GM12878 (cell line): ENCODE data around the gene NNMT. TPM values are rescaled to one million over a fixed set of nuclear protein-coding genes. Genes with fewer than 3 reads are reported as not detected.

ENCODE experiments used
- ATAC-seq: fragments of 200-7000 bp; cut with Tn5 transposase; 3 replicates; pipeline ENCODE4 v1.9.1; 2020; ENCODE audit warnings: mild to moderate bottlenecking, moderate library complexity
- BruUV-seq: library from RNA; stranded (reverse); fragments of 400-500 nt; replicated peaks from 2 replicates; lab custom pipeline; 2021; lab: Mats Ljungman, UMichigan
- CTCF ChIA-PET: fragments of 300-600 bp; sonication (Branson Sonifier 250); formaldehyde crosslinking; extraction: SDS; loops from one replicate; lab custom pipeline; 2021; ENCODE audit warnings: inconsistent platforms; lab: Yijun Ruan, JAX
- POLR2A ChIA-PET: fragments of 350-600 bp; formaldehyde crosslinking; extraction: SDS; loops from one replicate; lab custom pipeline; 2021; ENCODE audit warnings: inconsistent platforms; lab: Charles Lee
- RAD21 ChIA-PET: fragments of 300-600 bp; sonication (Branson Sonifier 250); formaldehyde crosslinking; loops from one replicate; lab custom pipeline; 2023; ENCODE audit warnings: antibody characterized with exemption; ENCODE audit not compliant: unreplicated experiment; lab: Charles Lee
- SMC1A ChIA-PET: fragments of 300-600 bp; sonication (Branson Sonifier 250); formaldehyde crosslinking; loops from one replicate; lab custom pipeline; 2023; ENCODE audit not compliant: unreplicated experiment, uncharacterized antibody; lab: Charles Lee
- DNase-seq: peaks from one replicate; pipeline ENCODE4 v3.0.0-alpha.2; 2011; ENCODE audit warnings: low read depth, low spot score
- FAIRE-seq: peaks from 3 replicates; lab custom pipeline; 2011; peaks lifted over from hg19 to GRCh38; lab: Jason Lieb, UNC
- H2AFZ ChIP-seq: 2 replicates; pipeline ENCODE4 v1.6.0; 2011; ENCODE audit warnings: low read depth, low read length, control low read depth; ENCODE audit not compliant: control insufficient read depth
- H3K27ac ChIP-seq: 2 replicates; pipeline ENCODE4 v1.5.1; 2011; ENCODE audit warnings: control low read depth; ENCODE audit not compliant: control insufficient read depth, insufficient read depth
- H3K27me3 ChIP-seq, 2 experiments: replicated peaks in 1 of 2; 2 replicates each; pipeline versions ENCODE4 v1.6.0 to v1.6.1; 2011; ENCODE audit warnings: low read length in 1 of 2; ENCODE audit not compliant: control insufficient read depth in 2 of 2, insufficient read depth in 2 of 2
- H3K36me3 ChIP-seq, 2 experiments: 2 replicates each; pipeline ENCODE4 v1.5.1; 2011; ENCODE audit warnings: low read length in 1 of 2; ENCODE audit not compliant: control insufficient read depth in 2 of 2, insufficient read depth in 2 of 2
- H3K4me1 ChIP-seq: 2 replicates; pipeline ENCODE4 v1.6.1; 2011; ENCODE audit warnings: mild to moderate bottlenecking, low read length, moderate library complexity, mixed read lengths; ENCODE audit not compliant: control insufficient read depth, insufficient read depth
- H3K4me2 ChIP-seq: 2 replicates; pipeline ENCODE4 v1.6.0; 2011; ENCODE audit warnings: control low read depth; ENCODE audit not compliant: control insufficient read depth, insufficient read depth
- H3K4me3 ChIP-seq: fragments of 200-600 bp; sonication (generic); 2 replicates; pipeline ENCODE4 v1.5.1; 2016
- H3K79me2 ChIP-seq: 2 replicates; pipeline ENCODE4 v1.6.0; 2011; ENCODE audit warnings: low read length; ENCODE audit not compliant: control insufficient read depth, insufficient read depth
- H3K9ac ChIP-seq: 2 replicates; pipeline ENCODE4 v1.8.0; 2011; ENCODE audit warnings: low read length, control low read depth, mixed read lengths; ENCODE audit not compliant: control insufficient read depth, insufficient read depth
- H3K9me3 ChIP-seq: replicated peaks from 3 replicates; pipeline ENCODE4 v1.5.1; 2011; ENCODE audit warnings: mild to moderate bottlenecking, low read length; ENCODE audit not compliant: control insufficient read depth, insufficient read depth
- H4K20me1 ChIP-seq: 2 replicates; pipeline ENCODE4 v1.6.0; 2011; ENCODE audit not compliant: control insufficient read depth, insufficient read depth
- CEBPB ChIP-seq, 2 experiments: fragments of 150-350 bp in 1 of 2; IDR thresholded peaks; 2 replicates each; pipeline ENCODE4 v1.6.1; 2012 to 2014; ENCODE audit warnings: low read depth in 2 of 2, low read length in 2 of 2, borderline replicate concordance in 1 of 2, inconsistent platforms in 1 of 2
- CREM ChIP-seq: IDR thresholded peaks from 2 replicates; pipeline ENCODE4 v1.6.1; 2014; ENCODE audit warnings: antibody characterized with exemption, low read depth
- CUX1 ChIP-seq: IDR thresholded peaks from 2 replicates; pipeline ENCODE4 v1.6.1; 2012; ENCODE audit warnings: improper control_type of control experiment, low read depth, low read length; ENCODE audit not compliant: insufficient replicate concordance
- E2F8 ChIP-seq: fragments of 450-650 bp; IDR thresholded peaks from 2 replicates; pipeline ENCODE4 v1.6.1; 2018; ENCODE audit warnings: mild to moderate bottlenecking, low read depth, moderate library complexity; ENCODE audit not compliant: partially characterized antibody
- GATAD2B ChIP-seq: fragments of 450-650 bp; conservative IDR thresholded peaks from 2 replicates; pipeline ENCODE4 v1.6.1; 2017; ENCODE audit warnings: low read depth, mild to moderate bottlenecking, moderate library complexity
- IRF5 ChIP-seq: fragments of 450-650 bp; IDR thresholded peaks from 2 replicates; pipeline ENCODE4 v1.6.1; 2017; ENCODE audit warnings: borderline replicate concordance
- MTA2 ChIP-seq: fragments of 450-650 bp; IDR thresholded peaks from 2 replicates; pipeline ENCODE4 v1.6.1; 2016; ENCODE audit warnings: low read depth, mild to moderate bottlenecking, moderate library complexity
- MTA3 ChIP-seq: IDR thresholded peaks from 2 replicates; pipeline ENCODE4 v1.6.1; 2012; ENCODE audit warnings: low read length, inconsistent platforms, borderline replicate concordance
- MYB ChIP-seq: fragments of 150-350 bp; IDR thresholded peaks from 2 replicates; pipeline ENCODE4 v1.6.1; 2014; ENCODE audit warnings: mild to moderate bottlenecking, low read depth, low read length, borderline replicate concordance
- NR2F1 ChIP-seq: fragments of 450-650 bp; conservative IDR thresholded peaks from 2 replicates; pipeline ENCODE4 v1.6.1; 2017; ENCODE audit warnings: mild to moderate bottlenecking
- PML ChIP-seq: IDR thresholded peaks from 2 replicates; pipeline ENCODE4 v1.6.1; 2012; ENCODE audit warnings: low read length, inconsistent platforms
- POLR2A ChIP-seq: IDR thresholded peaks from 2 replicates; pipeline ENCODE4 v1.6.1; 2011; ENCODE audit warnings: low read depth, mild to moderate bottlenecking, low read length
- TCF3 ChIP-seq: IDR thresholded peaks from 2 replicates; pipeline ENCODE4 v1.6.1; 2012; ENCODE audit warnings: low read depth, mild to moderate bottlenecking, low read length, borderline replicate concordance; ENCODE audit not compliant: insufficient read depth
- WRNIP1 ChIP-seq: IDR thresholded peaks from 2 replicates; pipeline ENCODE4 v1.6.1; 2011; ENCODE audit warnings: low read depth, low read length, improper control_type of control experiment, borderline replicate concordance
- ZBED1 ChIP-seq: IDR thresholded peaks from 2 replicates; pipeline ENCODE4 v1.6.1; 2016; ENCODE audit warnings: borderline replicate concordance
- WGBS: methylation state at CpG from one replicate; pipeline ENCODE4 v1.1.6; 2016; ENCODE audit warnings: low lambda C conversion rate; ENCODE audit not compliant: insufficient replicate concordance, insufficient coverage; ENCODE audit errors: missing lambda C conversion rate; 5-methylcytosine and 5-hydroxymethylcytosine counted together
- in situ Hi-C: fragments of 300-500 bp; cut with MboI; formaldehyde crosslinking; loops from 9 replicates; pipeline ENCODE4 v1.14.3; 2018; ENCODE audit warnings: mixed read lengths
- intact Hi-C: fragments of 100-400 bp; cut with micrococcal nuclease; formaldehyde crosslinking; loops from one replicate; pipeline ENCODE4 v1.14.2; 2022; ENCODE audit not compliant: unreplicated experiment
- polyA plus RNA-seq, 11 experiments: library from polyadenylated mRNA; depleted of rRNA in 4 of 11; unstranded in 6 of 11; stranded (reverse) in 5 of 11; fragments of >200 nt; fragmentation: Nextera tagmentation in 4 of 11; fragmentation: Illumina TruSeq in 1 of 11; extraction: Ambion mirVana in 4 of 11; extraction: Trizol in 1 of 11; gene quantifications; 1 replicate in 1 of 11; 2 replicates in 10 of 11; pipeline versions ENCODE4 v1.2.1 to v1.2.3, GENCODE V29; 2011 to 2016; ENCODE audit warnings: inconsistent platforms in 2 of 11, missing spikeins in 2 of 11, low read depth in 1 of 11
- total RNA-seq, 4 experiments: library from RNA; depleted of rRNA in 3 of 4; stranded (reverse); fragments of >200 nt in 3 of 4; fragmentation: Illumina TruSeq in 1 of 4; extraction: Trizol in 1 of 4; gene quantifications; 2 replicates each; pipeline versions ENCODE4 v1.2.1 to v1.2.3, GENCODE V29; 2013 to 2021

The NNMT gene
- total and polyA plus RNA-seq, 10 of the 15 experiments (the other 5 are each of a cell fraction or from before 2014, with no cell fraction given): 0.46 TPM; not detected in 9

GRCh38 chr11:114308689-114309089, 12.5 kb downstream of the NNMT start (continued):
- TF ChIP-seq NR2F1 (no peak), CREM (no peak), IRF5 (no peak), MYB (no peak), E2F8 (no peak)

GRCh38 chr11:114309517-114309916, 13.3 kb downstream of the NNMT start:
- Histone ChIP-seq H4K20me1 (no peaks in the 10 kb centered on the region), H3K4me3 (no peak overlapping the region), H3K36me3 (no peaks in the 10 kb centered on the region), H3K9me3 (no peaks in the 10 kb centered on the region), H3K79me2 (no peaks in the 10 kb centered on the region), H2AFZ (no peak overlapping the region), H3K27me3 (peaks cover 2 to 5% of the 10 kb centered on the region in 2 experiments; a peak in 3 of 4 replicates), H3K4me1 (no peaks in the 10 kb centered on the region), H3K9ac (no peak overlapping the region), H3K4me2 (no peak overlapping the region), H3K27ac (no peak overlapping the region)
- no peak for ATAC-seq
- ChIA-PET SMC1A (no interaction called here), POLR2A (no interaction called here), CTCF (no interaction called here), RAD21 (no interaction called here)
- intact Hi-C loops: no loop called here
- DNase-seq: no peak
- no TSS peak for BruUV-seq
- no peak for FAIRE-seq
- in situ Hi-C loops: no loop called here
- WGBS: 11% methylated on average over 1 of the region's 1 CpG
- TF ChIP-seq CEBPB (IDR thresholded peaks at IDR 0.05; ENCODE audit: borderline replicate concordance in 1 of 2, low read depth in 2 of 2, low read length in 2 of 2): no peak
- no peak for TF ChIP-seq ZBED1
- no peak for TF ChIP-seq MTA2
- TF ChIP-seq MTA3: no peak
- no peak for TF ChIP-seq CUX1
- TF ChIP-seq TCF3: no peak
- TF ChIP-seq GATAD2B: no peak
- TF ChIP-seq WRNIP1: no peak
- no peak for TF ChIP-seq POLR2A
- no peak for TF ChIP-seq PML
